Measurements from ENCODE around the gene TAF1C. TPM values are rescaled to one million over a fixed set of nuclear protein-coding genes. Genes with fewer than 3 reads are reported as not detected.

TAF1C gene
- total RNA-seq, 2 donors from 2014 or later: 92.0 to 99.8 TPM

DNA sequence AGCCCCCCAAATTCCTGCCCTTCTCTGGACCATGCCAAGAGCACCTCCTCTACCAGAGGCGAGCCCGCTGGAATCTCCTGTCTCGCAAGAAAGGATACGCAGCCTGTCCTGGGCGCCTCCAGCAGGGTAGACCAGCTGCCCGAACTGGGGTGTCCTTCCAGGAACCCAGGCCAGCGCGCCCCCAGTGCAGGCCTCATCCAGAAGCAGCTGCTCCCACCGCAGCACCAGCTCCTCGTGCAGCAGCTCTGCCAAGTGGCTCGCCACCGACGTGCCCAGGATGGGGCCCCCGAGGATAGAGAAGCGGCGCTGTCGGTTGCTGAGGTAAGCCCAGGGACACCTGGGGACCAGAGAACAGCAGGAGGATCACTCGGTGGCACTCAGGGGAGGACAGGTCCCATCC is 4.8 kb downstream of the TAF1C start:
- Histone ChIP-seq H3K9me3 (ENCODE audit: control insufficient read depth, low read length) (no peaks in the 10 kb centered on the region), H3K4me3 (ENCODE audit: low read length) (no peak overlapping the region), H3K36me3 (ENCODE audit: control insufficient read depth, insufficient read depth, low read length) (peaks cover 44% of the 10 kb centered on the region), H3K4me1 (ENCODE audit: control insufficient read depth, insufficient read depth, low read length) (no peaks in the 10 kb centered on the region), H3K27me3 (ENCODE audit: control insufficient read depth, insufficient read depth, low read length, poor library complexity, severe bottlenecking) (no peaks in the 10 kb centered on the region), H3K9ac (ENCODE audit: extremely low read depth, low read length, poor library complexity, severe bottlenecking) (no peak overlapping the region), H3K27ac (ENCODE audit: low read depth, low read length) (no peak overlapping the region)
- Mint-ChIP-seq H3K36me3 (ENCODE audit: low read depth) (peaks cover 46% of the 10 kb centered on the region), H3K27ac (no peak overlapping the region), H3K4me3 (no peak overlapping the region), H3K27me3 (ENCODE audit: insufficient read depth) (no peaks in the 10 kb centered on the region), H3K4me1 (peaks cover 12% of the 10 kb centered on the region), H3K9me3 (no peaks in the 10 kb centered on the region)
- peak; percentile 24 for DNase-seq
- 95 to 96% methylated on average over 14 to 18 of the region's 18 CpGs for WGBS, 2 experiments (ENCODE audit: insufficient coverage in 1 of 2, insufficient read length in 1 of 2)
- TF ChIP-seq, protein P1, sequence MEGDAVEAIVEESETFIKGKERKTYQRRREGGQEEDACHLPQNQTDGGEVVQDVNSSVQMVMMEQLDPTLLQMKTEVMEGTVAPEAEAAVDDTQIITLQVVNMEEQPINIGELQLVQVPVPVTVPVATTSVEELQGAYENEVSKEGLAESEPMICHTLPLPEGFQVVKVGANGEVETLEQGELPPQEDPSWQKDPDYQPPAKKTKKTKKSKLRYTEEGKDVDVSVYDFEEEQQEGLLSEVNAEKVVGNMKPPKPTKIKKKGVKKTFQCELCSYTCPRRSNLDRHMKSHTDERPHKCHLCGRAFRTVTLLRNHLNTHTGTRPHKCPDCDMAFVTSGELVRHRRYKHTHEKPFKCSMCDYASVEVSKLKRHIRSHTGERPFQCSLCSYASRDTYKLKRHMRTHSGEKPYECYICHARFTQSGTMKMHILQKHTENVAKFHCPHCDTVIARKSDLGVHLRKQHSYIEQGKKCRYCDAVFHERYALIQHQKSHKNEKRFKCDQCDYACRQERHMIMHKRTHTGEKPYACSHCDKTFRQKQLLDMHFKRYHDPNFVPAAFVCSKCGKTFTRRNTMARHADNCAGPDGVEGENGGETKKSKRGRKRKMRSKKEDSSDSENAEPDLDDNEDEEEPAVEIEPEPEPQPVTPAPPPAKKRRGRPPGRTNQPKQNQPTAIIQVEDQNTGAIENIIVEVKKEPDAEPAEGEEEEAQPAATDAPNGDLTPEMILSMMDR (conservative IDR thresholded peaks at IDR 0.05): no peak

DNA sequence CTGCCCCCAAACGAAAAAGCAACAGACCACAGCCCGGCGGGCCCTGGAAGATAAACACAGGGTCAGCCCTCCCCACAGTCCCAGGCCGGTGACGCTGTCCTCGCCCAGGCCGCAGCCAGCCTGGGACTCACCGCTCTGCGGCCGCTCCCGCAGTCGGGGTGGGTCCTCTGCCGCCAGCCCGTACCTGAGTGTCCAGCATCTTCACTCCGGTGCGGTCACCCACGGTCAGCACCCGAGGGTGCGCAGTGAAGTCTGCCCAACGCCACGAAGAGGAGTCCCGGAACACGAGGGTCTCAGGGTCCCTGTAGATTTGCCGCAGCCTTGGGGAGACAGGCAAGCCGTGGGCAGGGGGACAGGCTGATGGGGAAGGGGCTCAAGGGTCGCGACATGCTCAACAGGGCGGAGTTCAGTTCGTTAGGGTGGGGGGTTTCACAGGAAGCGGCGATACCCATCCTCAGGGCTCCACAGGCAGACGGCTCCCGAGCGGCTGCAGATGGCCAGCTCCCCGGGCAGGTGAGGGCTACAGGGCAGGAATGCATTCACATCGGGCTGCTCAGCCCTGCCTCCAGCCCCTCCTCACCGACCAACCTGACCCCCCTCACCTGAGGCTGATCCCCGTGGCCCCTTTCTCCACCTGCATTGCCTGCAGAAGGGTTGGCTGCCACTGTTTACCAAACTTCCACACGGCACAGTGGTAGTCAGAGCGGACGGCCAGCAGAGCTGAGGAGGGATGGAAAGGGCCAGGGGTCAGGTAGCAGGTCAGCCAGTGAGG is 5.5 kb downstream of the TAF1C start:
- H3K36me3 Mint-ChIP-seq (ENCODE audit: low read depth): peaks cover 46% of the 10 kb centered on the region
- Histone ChIP-seq H3K27ac (ENCODE audit: low read depth, low read length) (no peak overlapping the region), H3K9me3 (ENCODE audit: control insufficient read depth, low read length) (no peaks in the 10 kb centered on the region), H3K4me3 (ENCODE audit: low read length) (no peak overlapping the region), H3K9ac (ENCODE audit: extremely low read depth, low read length, poor library complexity, severe bottlenecking) (no peak overlapping the region), H3K36me3 (ENCODE audit: control insufficient read depth, insufficient read depth, low read length) (peaks cover 44% of the 10 kb centered on the region), H3K27me3 (ENCODE audit: control insufficient read depth, insufficient read depth, low read length, poor library complexity, severe bottlenecking) (no peaks in the 10 kb centered on the region), H3K4me1 (ENCODE audit: control insufficient read depth, insufficient read depth, low read length) (no peaks in the 10 kb centered on the region)
- no peaks in the 10 kb centered on the region for H3K9me3 Mint-ChIP-seq
- no peak overlapping the region for H3K4me3 Mint-ChIP-seq
- H3K27ac Mint-ChIP-seq: no peak overlapping the region
- H3K27me3 Mint-ChIP-seq (ENCODE audit: insufficient read depth): no peaks in the 10 kb centered on the region
- peaks cover 15% of the 10 kb centered on the region for H3K4me1 Mint-ChIP-seq
- WGBS, 2 experiments (ENCODE audit: insufficient coverage in 1 of 2, insufficient read length in 1 of 2): 93 to 98% methylated on average over 25 to 41 of the region's 41 CpGs
- peak; percentile 31 for DNase-seq
- TF ChIP-seq, protein P1 (conservative IDR thresholded peaks at IDR 0.05): no peak

DNA sequence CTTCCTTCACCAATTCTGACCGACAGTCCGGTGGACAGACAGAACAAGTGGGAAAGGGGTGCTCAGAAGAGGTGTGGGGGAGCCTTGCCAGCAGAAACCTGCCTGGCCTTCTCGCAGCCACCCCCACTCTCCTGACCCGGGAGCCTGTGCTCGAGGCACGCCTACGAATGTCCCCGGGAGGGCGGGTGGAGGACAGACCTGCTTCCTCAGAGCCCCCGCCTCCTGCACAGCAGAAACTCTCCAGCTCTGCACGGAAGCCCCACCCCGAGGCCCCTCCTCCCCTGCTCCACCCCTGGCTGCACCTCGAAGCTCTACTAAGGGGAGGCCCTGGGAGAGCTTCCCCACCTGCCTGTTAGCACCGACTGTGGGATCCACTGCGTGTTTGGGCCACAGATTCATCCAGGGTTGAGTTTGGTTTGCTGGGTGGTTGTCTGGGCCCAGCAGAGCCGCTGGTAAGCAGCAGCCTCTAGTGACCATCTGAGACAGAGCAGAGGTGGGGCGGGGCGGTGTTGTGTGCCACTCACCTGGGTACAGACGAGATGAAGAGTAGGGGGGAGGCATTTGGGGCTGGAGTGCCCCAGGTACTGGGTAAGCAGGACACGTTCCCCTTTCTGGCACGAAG is 6.2 kb downstream of the TAF1C start:
- Mint-ChIP-seq H3K9me3 (no peaks in the 10 kb centered on the region), H3K27me3 (ENCODE audit: insufficient read depth) (no peaks in the 10 kb centered on the region), H3K36me3 (ENCODE audit: low read depth) (peaks cover 46% of the 10 kb centered on the region), H3K27ac (no peak overlapping the region), H3K4me1 (peaks cover 11% of the 10 kb centered on the region), H3K4me3 (no peak overlapping the region)
- TF ChIP-seq, protein P1 (conservative IDR thresholded peaks at IDR 0.05): no peak
- H3K9me3 ChIP-seq (ENCODE audit: control insufficient read depth, low read length): no peaks in the 10 kb centered on the region
- DNase-seq: peak; percentile 40
- H3K4me3 ChIP-seq (ENCODE audit: low read length): no peak overlapping the region
- no peak overlapping the region for H3K27ac ChIP-seq (ENCODE audit: low read depth, low read length)
- H3K27me3 ChIP-seq (ENCODE audit: control insufficient read depth, insufficient read depth, low read length, poor library complexity, severe bottlenecking): no peaks in the 10 kb centered on the region
- no peak overlapping the region for H3K9ac ChIP-seq (ENCODE audit: extremely low read depth, low read length, poor library complexity, severe bottlenecking)
- no peaks in the 10 kb centered on the region for H3K4me1 ChIP-seq (ENCODE audit: control insufficient read depth, insufficient read depth, low read length)
- H3K36me3 ChIP-seq (ENCODE audit: control insufficient read depth, insufficient read depth, low read length): peaks cover 44% of the 10 kb centered on the region
- WGBS, 2 experiments (ENCODE audit: insufficient coverage in 1 of 2, insufficient read length in 1 of 2): 91% methylated on average over 12 to 21 of the region's 21 CpGs
